ENCODE data around the gene XRCC5.

The XRCC5 gene

GRCh38 chr2:216161967-216162366, 52.8 kb downstream of the XRCC5 start:
- DNase-seq: no peak

DNA sequence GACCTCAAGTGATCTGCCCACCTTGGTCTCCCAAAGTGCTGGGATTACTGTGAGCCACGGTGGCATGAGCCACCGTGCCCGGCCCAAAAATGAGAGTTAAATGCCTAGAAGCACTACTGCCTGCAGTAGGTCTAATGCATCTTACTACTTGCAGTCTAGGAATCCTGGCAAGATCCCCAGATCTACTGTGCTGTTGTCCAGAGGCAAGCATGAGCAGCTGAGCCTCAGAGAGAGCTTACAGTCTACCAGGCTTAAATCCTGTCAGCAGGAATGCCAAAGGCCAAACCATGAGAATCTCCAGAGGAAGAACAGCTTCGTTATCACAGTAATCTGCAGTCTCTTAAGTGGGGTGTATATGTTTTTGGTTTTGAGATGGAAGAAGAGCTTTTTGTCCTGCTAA, 54.4 kb downstream of the XRCC5 start:
- no peak for DNase-seq

- no peak for DNase-seq
These were observed 54.9 kb downstream of the XRCC5 start for GRCh38 chr2:216164087-216164486.

DNA sequence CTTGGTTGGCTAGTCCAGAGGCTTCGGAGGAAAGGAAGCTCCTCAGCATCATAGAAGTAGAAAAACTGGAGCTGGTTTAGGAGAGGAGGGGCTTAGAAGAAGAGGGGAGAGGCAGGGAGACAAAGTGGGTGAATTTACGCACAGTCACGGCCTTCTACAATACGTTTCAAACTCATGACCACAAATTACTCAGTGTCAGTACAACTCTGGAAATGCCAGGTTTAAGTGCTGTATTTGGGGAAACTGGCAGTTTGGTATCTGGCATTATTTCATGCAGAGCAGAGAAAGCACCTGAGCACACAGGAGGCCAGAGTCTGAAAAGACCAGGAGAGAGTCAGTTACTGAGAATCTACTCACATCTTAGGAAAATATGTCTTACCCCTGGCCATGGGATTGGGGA, 55.4 kb downstream of the XRCC5 start:
- DNase-seq: no peak

DNA sequence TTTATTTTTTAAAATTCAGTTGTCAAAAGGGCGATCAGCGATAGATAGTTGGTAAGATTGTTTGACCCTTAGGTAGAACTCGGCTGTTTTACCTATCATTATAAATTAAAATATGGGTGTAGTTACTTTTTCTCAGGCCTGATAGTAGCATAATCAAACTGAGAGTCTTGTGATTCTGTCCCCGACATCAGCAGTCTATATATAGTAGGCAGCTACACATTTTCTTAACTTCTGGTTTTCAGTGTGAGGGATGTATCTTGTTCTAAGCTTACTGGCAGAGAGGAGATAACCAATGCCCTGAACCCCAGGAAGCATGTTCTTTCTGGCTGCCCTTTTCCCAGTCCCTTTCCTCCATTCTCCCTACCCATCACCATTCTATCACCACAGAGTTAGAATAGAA, 56.6 kb downstream of the XRCC5 start:
- DNase-seq: no peak

GRCh38 chr2:216169087-216169486, 59.9 kb downstream of the XRCC5 start:
- DNase-seq: no peak

GRCh38 chr2:216170076-216170763, 61.1 kb downstream of the XRCC5 start:
- no peak for DNase-seq

- DNase-seq: no peak
These were observed 61.9 kb downstream of the XRCC5 start for GRCh38 chr2:216171011-216171410.

DNA sequence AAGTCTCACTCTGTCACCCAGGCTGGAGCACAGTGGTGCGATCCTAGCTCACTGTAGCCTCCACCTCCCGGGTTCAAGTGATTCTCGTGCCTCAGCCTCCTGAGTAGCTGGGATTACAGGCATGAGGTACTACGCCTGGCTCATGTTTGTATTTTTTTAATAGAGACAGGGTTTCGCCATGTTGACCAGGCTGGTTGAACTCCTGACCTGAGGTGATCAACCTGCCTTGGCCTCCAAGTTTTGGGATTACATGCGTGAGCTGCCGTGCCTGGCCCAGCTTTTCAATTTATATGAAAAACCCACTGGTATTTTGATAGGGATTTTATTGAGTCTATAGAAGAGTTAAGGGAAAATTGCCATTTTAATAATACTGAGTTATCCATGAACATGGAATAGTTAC, 63.3 kb downstream of the XRCC5 start:
- DNase-seq: no peak

- no peak for DNase-seq
These were observed 69.9 kb downstream of the XRCC5 start for GRCh38 chr2:216179015-216179414.

- DNase-seq: no peak
These were observed 72.2 kb downstream of the XRCC5 start for GRCh38 chr2:216181351-216181750.

DNA sequence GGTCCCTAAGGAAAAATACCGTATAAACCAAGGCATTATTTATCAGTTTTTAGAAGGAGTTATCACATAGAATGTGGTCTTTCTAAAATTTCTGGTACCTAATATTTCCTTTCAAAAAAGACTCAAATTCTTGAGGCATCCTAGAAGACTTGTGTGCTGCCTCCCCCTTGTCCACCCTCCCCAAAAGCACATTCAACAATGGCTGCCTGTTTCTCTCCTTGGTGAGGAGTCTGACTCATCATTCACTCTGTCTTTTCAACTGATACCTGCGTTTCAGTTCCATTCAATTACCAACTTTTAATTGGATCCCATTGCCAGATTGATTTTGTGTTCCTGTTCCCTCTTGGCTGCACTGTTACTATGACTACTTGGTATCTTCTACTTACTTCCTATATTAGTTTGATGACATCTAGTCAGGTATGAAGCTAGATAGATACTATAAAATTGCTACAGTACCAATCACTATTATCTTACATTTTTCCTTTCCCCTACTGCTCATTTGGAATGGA, 72.9 kb downstream of the XRCC5 start:
- no peak for DNase-seq

DNA sequence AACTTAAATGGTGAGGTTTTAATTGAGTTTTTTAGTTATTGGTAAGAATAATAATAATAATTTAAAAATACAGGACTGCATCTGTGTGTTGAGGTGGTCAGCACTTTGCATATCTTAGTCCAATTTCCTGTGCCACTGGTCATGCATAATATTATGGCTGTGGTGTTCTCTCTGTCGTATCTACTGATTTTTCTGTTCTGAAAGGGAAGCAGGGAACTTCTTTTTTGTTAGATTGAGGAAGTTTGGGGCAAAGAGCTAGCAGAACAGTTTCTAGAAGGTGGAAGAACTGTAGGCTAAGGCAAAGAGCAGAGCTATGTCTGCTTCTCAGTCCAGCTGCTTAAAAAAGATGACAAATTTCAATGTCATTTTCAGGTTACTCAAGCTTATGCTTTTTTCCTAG, 74.3 kb downstream of the XRCC5 start:
- DNase-seq: no peak

GRCh38 chr2:216188559-216188850, 79.4 kb downstream of the XRCC5 start:
- DNase-seq: no peak

DNA sequence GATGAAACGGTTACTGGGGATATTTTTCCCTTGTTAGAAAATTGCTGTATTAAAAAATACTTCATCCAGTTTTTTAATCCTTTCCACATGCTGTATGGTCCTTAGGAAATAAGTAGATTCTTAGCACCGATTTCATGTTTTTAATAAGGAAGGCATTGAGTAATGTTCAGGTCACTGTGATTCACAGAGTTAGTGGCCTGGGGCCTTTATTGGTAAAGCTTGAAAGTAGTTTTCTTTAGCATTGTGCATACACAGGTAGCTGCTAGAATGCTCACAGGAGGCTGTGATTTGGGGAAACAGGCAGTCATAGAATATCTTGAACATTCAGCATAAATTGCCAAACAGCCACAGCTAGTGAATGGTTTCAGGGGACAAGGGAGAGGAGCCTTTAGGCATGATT, 79.8 kb downstream of the XRCC5 start:
- DNase-seq: no peak

DNA sequence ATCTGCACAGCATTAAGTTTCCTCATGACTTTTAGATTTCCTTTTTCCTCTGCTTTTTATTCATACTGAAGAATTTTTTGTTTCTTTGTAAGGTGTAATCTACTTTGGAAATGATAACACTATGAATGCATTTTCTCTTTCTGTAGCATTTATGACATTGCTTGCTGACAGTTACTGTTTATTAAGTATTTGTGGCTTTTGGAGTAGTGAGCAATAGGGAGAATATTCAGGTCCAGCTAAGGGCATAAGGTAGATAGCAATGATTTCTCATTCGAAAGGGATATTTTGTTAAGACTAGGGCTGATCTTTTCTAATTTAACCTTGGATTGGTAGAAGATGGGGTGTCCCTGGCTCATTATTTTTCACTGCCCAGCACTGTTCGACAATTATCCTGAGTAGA, 80.3 kb downstream of the XRCC5 start:
- DNase-seq: no peak

DNA sequence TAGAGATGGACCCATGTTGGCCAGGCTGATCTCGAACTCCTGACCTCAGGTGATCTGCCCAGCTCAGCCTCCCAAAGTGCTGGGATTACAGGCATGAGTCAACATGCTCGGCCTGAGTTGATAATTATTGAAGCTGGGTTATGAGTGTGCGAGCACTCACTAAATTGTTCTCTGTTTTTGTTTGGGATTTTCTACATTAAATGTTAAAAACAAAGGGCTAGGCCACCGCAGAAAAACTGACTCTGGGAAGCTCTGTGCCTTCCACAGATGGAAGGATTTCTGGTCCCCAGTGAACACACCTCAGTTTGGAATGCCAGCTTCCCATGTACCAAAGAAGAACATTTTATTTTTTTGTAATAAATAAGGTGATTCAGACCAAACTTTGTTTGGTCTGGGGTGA, 83.0 kb downstream of the XRCC5 start:
- no peak for DNase-seq

GRCh38 chr2:216192931-216193330, 83.8 kb downstream of the XRCC5 start:
- no peak for DNase-seq

- no peak for DNase-seq
These were observed 84.9 kb downstream of the XRCC5 start for GRCh38 chr2:216194013-216194412.

- no peak for DNase-seq
These were observed 85.4 kb downstream of the XRCC5 start for GRCh38 chr2:216194561-216194960.

- DNase-seq: no peak
These were observed 86.4 kb downstream of the XRCC5 start for GRCh38 chr2:216195565-216196029.

- no peak for DNase-seq
These were observed 92.7 kb downstream of the XRCC5 start for GRCh38 chr2:216201692-216202306.

GRCh38 chr2:216202626-216203250, 93.6 kb downstream of the XRCC5 start:
- no peak for DNase-seq

DNA sequence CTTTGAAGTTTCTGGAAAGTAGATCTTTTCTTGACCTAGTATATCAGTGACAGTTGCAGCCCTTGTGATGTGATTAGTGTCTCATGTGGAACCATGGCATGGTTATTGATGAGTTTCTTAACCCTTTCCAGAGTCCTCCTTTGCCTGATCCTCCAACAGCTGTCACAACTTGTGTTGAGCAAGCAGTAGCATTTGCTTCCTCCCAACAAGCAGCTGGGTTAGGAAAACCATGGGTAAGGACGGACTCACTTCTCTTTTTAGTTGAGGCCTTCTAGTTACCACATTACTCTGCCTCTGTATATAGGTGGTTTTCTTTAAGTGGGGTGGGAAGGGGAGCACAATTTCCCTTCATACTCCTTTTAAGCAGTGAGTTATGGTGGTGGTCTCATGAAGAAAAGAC, 96.3 kb downstream of the XRCC5 start:
- DNase-seq: no peak
